ENCODE measurements around the gene SFT2D3.

Gene SFT2D3

DNA sequence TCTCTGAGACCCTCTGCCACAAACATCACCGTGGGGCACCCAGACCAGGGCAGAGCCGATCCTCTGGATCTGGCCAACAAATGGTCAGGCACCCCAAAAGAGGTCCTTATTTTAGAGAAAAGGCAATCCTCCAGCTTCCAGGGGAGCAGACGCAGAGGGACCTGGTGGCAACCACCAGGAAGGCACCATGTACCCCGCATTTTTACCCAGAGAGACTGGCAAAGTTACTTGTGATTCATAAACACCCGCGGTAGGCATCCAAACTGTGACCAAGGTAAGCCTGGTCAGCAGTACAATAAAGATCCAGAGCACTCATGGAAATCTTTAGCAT lies 36.4 kb upstream of the SFT2D3 start:
- no peak for DNase-seq

DNA sequence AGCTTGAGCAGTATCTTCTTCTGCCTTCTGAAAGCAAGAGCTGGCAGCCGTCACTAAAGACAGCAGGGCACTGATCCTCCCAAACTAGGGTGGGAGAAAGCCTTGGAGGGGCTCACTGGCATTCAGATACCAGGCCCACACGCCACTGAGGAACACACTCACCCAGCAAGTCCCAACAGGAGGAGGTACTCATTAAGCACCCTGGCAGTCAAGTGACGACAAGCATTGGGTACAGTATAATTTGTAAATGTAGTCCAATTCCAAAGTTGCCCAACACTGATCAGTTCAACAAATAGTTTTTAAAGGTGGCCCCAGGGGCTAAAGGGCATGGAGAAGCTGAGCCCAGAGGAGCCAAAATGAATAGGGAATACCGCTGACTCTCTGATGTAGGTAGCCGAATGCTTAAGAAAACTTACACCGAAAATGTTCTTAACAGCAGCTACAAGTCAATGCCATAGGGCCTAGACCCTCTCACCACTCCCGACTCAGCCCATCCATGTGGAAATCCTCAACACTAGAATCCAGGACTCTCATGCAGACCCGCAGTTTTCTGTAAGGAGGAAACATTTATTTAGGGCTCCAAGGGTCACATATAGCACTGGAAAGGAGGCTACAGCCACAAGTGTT lies 35.9 kb upstream of the SFT2D3 start:
- no peak for DNase-seq

DNA sequence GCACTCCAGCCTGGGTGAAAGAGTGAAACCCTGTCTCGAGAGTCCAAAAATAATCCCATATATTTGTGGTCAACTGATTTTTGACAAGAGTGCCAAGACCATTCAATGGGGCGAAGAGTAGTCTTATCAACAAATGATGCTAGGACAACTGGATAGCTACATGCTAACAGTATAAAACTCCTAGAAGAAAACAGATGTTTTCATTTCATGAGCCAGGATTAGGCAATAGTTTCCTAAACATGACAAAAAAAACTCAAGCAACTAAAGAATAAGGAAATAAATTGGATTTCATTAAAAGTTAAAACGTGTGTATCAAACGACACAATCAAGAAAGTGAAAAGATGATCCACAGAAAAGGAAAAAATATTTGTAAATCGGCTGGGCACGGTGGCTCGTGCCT lies 32.2 kb upstream of the SFT2D3 start:
- no peak for DNase-seq

DNA sequence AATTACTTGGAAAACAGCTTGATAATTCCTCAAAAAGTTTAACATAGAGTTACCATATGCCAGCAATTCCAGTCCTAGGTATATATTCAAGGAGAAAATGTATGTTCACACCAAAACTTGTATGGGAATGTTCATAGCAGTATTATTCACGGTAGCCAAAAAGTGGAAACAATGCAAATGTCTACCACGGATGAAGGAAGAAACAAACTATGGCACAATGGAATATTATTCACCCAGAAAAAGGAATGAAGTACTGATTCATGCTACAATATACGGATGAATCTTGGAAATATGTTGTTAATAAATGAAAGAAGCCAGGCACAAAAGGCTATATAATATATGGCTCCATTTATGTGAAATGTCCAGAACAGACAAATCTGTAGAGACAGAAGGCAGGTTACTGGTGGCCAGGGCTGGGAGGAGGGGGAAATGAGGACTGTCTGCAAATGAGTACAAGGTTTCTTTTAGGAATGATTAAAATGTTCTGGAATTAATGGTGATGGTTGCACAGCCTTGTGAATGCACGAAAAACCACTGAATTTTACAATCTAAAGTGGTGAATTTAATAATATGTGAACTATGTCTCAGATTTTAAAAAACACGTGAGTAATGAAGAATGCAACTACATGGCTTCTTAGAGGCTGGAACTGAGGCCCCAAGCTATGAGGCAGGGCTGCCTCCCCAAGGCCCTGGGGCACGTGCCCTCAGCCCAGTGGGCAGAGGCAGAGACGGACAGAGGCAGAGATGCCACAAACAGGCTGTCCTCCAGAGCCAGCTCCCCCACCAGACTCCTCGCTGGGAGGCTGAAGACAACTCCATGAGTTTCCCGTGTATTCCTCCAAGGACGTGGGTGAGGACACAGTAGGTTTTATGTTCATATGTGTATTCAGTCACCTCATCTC lies 31.0 kb upstream of the SFT2D3 start:
- no peak for DNase-seq

DNA sequence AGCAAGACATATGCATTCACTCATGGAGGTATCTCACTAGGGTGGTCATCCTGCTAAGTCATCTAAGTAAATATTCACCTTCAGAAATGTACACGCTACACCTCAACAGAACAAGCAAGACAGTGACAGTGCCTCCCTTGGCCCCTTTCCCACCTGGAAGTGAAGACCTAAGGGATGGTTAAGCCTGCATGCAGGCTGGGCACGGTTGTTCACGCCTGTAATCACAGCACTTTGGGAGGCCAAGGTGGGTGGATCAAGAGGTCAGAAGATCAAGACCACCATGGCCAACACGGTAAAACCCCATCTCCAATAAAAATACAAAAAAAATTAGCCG lies 30.4 kb upstream of the SFT2D3 start:
- DNase-seq = no peak

DNA sequence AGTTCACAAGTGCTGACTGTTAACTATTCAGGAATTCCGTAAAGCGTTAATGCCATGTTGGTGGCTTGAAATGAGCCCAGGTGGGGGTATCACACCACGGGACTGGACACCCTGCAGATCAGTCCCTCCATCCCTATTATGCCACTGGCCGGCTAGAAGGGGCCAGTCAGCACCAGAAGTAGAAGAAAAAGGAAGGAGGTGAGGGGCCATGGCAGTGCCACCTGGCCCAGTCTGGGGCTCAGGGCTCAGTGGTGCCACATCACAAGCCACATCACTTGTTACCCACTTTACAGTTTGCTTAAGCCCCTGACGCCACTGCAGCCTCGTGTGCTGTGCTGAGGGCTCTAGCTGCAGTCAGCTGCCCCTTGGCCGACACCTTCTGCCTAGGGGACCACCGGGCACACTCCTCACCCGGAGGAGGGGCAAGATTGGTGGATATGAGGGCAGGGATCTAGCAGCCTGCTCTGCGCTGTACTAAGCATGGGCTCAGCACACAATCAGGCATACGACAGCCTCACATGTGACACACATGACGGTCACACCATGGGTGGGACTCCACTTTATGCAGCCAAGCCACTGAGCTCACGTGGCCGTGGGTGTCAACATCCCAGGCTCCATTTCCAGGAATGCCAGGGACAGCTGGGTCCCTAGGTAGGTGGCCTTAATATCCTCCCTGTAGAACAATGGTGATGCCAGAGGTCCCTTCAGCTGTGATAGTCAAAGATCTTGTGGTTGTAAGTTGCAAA lies 29.6 kb upstream of the SFT2D3 start:
- no peak for DNase-seq

DNA sequence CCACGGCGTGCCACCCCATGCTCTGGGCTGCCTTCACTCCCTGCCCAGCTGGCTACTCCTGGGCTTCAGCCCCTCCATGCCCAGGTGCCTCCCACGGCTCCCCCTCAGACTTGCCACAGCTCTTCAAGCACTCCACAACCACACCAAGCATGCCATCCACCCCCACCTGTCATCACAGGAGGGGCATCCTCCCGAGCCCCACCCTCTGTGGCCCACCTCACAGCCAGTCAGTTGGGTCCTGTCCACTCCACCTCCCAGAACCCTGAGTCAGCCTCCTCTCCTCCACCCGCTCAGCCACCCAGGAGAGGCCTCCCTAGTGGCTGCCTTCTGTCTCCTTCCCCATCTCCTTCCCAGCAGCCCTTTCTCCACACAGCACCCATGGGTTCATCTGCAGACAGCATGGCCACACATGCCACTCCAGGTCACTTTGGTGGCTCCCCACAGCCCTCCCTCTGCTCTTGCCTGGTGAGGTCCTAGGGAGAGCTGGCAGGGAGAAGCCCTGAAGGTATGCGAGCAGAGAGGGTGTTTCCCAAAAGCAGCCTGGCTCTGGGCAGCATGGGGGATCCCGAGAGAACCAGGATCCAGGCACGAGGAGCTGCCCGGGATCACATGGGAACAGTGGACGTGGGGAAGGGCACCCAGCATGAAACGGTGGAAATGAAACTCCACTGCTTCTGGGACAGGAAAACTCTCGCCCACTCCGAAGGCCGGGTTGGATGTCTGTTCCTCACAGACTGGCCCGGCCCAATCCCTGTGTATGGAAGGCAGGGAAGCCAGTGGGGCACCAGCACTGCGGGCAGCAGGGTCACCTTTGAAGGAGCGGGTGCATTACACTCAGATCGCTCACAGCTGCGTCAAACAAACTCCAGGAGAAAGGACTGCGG lies 28.7 kb upstream of the SFT2D3 start:
- no peak for DNase-seq

DNA sequence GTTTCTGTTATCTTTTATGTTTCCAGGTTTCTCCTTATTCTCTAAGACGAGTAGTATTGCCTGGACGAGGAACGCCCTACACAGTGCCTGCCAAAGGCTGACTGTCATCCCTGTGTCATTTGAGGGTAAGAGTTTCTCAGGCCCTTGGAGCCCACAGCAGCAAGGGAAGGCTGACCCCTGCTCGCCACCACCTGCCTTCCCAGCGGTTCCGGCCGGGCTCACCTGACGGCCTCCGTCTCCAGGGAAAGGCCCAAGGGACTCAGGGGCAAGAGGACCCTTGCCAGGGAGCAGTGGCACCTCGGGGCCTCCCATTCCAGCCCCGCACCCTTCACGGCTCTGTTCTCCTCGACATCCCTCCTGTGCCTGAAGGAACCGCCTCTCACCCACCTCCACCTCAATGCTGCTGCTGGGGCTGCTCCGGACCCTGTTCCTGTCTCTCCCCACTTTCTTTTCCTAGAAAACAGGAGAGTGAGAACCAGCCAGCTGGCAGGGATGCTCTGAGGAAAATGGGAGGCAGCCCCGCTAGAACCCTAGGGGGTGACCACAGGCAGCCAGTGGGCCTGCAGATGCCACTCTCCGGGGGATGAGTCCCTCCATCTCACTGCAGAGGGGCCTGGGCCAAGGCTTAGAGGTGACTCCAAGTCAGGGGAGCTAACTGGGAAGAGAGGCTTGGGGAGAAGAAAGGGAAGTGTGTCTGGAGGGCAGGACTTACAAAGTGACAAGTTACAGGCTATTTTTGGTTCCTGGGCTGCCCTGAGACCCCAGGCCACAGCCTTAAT lies 27.8 kb upstream of the SFT2D3 start:
- DNase-seq = no peak

DNA sequence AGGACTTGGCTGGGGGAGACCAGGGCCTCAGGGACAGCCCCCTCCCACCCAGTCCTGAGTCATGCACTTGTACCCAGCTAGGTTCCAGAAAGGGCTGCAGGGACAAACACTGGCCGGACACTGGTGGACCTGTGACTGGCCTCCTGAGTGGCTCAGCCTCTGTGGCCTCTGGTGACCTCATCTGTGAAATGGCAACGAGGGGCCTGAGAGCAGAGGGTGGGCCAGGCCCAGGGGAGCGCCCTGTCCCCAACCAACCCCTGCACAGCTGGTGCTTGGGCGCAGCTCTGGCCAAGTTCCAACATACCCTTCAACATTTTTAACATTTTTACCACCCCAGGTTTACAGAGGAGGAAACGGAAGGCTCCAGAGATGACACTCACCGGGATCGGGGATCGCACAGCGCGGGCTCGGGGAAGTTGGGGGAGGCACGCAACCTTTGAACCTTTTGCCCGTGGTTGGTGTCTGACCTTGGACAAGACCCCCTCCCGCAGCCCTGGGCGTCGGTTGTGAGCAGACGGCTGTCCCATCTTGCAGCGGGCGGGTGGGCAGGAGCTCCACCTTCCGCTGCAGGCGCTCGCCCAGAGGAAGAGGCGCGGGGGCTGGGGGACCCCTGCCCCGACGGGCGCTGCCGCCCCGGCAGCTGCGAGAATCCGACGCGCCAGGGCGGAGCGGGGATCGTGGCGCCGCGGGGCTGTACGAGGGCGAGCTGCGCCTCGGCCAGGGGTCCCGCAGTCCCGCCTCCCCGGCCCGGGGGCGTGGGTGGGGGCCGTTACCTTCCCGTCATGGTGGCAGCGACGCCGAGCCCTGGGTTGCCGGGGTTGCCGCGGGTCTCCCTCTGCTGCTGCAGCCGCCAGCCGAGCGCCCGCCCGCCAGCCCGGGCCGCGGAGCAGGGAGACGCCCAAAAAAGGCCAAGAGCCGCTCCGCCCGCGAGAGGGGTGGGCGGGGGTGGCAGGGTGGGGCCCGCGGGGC lies 26.8 kb upstream of the SFT2D3 start:
- no peak for DNase-seq

DNA sequence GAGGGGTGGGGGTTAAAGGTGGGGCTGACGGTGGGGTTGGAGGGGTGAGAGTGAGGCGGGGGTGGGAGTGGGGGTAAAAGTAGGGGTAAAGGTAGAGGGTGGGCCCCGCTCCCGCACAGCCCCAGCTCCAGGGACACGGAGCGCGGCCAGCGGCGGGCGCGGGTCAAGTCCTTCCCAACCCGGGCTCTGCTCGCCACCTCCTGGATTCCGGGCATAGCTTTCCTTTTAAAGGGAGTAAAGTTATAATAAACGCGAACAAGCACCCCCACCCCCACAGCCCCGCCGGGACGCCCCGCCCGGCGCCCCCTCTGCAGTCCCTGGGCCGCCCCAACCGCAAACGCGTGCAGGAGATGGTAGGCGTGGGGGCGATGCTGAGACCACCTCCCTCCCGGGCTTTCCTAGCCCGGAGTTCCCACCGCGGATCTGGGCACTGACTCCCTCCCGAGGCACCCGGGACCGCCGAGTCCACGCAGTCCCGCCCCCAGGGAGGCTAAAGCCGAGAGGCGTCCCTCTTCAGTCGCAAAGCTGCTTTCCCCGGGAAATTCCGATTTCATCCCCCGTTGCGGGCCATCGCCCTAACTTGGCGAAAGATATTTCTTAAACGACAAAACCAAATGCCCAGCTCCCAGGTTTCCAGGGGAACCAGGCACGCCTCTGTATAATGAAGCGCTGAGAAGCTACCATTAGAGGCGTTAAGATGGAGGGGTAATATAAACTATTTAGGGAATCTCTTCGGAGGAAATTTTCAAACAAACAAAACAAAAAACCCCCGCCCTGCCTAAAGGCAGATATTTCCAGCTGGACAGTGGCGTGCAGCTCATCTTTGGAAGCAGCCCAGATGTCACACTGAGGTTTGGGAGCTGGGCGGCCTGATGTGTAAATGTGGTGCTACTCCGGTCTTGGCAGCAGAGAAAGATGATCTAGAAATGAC lies 25.7 kb upstream of the SFT2D3 start, which contains the start of gene LIMS2:
Gene LIMS2 (minus strand): TSS at position 200 of the 931 bp plus-strand sequence. CDS start 506 bp downstream, outside the sequence.
- DNase-seq = no peak

DNA sequence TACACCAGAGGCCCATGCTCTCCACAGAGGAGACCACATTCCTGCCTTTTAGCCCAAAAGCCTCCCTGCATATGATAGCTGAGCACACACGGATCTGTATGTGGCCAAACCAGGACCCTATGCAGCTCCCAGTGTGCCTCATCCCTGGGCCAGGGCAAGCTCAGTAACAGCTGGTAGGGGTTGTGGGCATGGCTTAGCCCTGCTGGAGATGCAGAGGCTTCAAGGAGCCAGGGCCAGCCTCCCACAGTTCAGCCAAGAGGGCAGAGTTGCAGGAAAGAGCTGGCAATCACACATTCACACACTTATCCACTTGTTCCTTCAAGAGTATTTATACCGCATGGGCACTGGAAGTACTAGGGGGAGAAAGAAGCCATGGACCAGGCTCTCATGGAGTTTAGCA lies 24.4 kb upstream of the SFT2D3 start:
- DNase-seq = no peak

DNA sequence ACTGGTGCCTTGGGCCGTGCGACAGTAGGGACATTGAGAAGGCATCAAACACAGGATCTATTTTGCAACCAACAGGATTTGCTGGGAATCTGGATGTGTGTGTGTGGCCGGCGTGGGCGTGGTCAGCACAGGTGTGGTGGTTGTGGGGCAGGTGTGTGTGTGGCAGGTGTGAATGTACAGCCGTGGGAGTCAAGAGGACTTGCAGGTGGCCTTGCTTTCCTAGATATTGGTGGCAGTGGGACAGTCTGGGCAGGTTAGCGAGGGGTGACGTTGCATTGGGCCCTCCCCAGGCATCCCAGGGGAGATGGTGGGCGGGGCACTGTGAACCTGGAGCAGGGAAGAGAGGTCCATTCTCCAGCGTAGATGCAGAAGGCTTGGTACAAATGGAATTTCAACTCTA lies 22.8 kb upstream of the SFT2D3 start:
- DNase-seq = no peak

DNA sequence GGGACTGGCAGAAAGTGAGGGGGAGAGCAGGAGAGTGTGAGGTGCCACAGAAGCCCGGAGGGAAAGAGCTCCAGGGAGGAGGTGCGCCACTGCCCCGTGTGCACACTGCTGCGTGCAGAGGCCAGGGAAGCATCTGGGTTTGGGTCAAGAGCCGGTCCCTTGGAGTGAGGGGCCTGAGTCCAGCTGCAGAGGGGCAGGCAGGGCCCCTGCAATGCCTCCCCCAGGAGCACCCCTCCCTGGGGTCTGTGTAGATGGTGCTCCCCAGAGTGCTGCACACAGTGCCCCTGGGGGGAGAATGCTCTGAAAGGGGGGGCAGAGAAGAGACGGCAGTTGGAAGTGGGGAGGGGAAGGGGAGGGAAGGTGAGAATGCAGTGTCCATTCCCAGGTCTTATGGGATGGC lies 22.3 kb upstream of the SFT2D3 start:
- DNase-seq = no peak

DNA sequence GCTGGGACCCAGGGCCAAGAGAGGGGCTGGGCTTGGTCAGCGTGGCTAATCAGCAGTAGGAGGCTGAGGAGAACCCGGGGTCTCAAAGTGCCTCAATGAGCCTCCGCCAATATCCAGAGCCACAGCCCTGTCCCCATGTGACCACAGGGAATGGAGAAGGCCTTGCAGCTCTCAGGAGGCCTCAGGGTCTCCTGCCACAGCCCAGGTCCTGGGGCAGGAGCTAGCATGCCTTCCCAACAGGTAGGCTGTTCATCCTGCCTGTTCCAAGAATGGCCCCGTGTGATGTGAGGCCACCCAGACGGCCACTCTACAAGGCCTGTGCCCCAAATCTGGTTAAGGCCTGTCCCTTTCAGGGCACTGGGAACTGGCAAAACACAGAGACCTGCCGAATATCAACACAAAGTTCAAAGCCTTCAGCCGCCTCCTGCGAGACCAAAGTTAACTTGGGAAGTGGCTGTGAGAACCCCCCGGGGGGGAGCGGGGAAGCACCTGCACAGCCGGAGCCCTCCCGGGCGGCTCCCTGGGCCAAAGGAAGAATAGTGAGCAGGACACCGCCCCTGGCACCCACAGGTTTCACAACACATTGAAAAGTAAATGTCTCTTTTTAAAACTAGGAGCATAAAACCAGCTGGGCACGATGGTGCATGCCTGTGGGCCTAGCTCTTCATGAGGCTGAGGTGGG lies 21.5 kb upstream of the SFT2D3 start:
- DNase-seq = no peak

DNA sequence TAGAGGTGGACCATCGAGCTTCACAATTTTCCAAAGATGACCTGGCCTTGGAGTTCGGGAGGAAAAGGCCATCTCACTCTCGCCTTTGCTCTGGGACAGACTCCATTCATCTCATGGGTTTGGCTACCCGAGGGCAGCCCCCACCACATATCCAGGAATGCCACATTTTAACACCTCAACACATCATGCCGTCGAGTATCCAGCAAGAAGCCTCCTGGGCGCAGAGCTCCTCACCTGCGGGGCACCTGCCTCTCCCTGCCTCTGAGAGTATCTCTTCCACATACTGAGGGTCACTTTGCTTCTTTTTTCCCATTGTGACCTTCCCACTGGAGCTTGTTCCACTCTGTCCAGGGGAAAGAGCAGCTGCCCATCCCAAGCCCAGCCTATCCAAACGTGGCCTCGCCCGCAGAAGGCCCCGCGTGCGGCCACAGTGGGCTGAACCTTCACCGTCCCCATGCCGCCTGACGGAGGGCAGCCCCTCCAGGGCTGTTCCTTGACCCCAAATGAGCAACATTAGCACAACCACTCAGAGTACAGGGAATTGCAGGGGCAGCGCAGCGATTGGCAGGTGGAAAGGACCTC lies 20.5 kb upstream of the SFT2D3 start:
- no peak for DNase-seq

DNA sequence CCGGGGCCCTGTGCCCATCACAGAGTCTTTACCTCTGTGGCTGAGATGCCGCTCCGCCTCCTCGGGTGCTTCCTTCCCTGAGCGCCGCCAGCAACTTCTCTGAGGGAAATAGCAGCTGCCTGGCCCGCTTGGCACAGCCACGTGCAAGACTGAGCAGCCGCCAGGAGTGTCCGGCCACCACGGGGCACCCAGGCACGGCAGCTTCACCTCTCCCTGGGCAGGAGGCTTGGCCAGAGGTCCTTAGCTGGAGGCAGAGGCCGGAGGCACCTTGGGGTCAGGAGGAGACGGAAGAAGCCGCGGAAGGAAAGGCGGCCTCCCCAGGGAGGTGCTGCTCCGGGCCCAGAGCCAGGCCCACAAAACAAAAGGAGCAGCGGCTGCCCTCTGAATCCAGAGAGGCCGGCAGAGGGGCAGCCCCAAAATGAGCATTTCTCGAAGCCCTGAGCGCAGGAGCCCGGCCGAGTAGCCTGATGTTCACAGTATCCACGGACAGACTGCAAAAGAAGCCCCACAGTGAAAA lies 20.0 kb upstream of the SFT2D3 start:
- DNase-seq = no peak

DNA sequence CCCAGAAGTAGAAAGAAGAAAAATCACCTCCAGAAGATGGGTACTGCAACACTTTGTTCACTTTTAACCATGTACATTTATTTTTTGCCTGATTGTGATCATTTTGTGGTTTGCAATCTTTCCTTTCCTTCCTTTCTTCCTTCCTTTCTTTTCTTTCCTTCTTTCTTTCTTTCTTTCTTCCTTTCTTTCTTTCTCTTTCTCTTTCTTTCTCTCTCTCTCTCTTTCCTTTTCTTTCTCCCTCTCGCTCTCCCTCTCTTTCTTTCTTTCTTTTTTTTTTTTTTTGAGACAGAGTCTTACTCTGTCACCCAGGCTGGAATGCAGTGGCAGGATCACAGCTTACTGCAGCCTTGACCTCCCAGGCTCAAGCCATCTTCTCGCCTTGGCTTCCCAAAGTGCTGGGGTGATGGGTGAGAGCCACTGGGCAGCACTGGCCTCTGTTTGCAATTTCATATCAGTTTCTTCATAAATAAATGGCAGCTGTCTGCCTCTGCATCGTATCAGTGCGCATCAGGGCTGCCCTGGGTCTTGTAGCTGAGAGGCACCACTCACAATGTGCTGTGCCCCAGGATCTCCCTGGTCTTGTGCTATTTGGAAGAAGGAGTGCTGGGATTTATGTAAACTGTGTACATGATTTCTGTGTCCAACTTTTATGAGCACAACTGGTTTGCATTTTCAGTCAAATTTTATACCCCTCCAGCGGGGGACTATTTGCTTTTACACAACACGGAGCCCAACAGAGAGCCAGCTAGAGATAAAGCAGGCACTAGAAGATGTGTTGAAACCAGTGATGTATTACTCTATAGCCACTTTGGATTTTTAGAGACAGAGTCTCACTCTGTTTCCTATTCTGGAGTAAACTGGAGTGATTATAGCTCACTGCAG lies 19.1 kb upstream of the SFT2D3 start:
- DNase-seq = no peak

Data from NCI-H2081 treated with DMSO at 0.1 percent for 48 hours (cell line).